ENCODE measurements around the gene MVP. TPM values are rescaled to one million over a fixed set of nuclear protein-coding genes. Genes with fewer than 3 reads are reported as not detected.

MVP gene
- polyA plus RNA-seq, 3 donors: 18.1 to 22.6 (median 20.0) TPM

Other genes starting within 250 kb of the MVP start
- 1 to 10 TPM; 2.2 to 2.6 (median 2.6) TPM for gene SPN, start 157.2 kb upstream of the MVP start, polyA plus RNA-seq (ENCODE audit: insufficient read length in 3 of 3)
- gene QPRT, start 141.3 kb upstream of the MVP start, polyA plus RNA-seq (ENCODE audit: insufficient read length in 3 of 3): 100 to 1,000 TPM; 115 to 144 (median 131) TPM
- gene C16orf54, start 74.5 kb upstream of the MVP start, polyA plus RNA-seq (ENCODE audit: insufficient read length in 3 of 3): under 1 TPM; 0.17 to 0.28 (median 0.26) TPM
- gene ZG16, start 42.2 kb upstream of the MVP start, polyA plus RNA-seq (ENCODE audit: insufficient read length in 3 of 3): under 1 TPM in 1 of 3 donors, not detected in 2; 0.06 TPM
- 10 to 100 TPM; 67.5 to 70.9 (median 68.8) TPM for gene KIF22, start 29.7 kb upstream of the MVP start, polyA plus RNA-seq (ENCODE audit: insufficient read length in 3 of 3)
- gene MAZ, start 13.9 kb upstream of the MVP start, polyA plus RNA-seq (ENCODE audit: insufficient read length in 3 of 3): 100 to 1,000 TPM; 273 to 320 (median 302) TPM
- 10 to 100 TPM in 1 of 3 donors, 1 to 10 TPM in 2; 6.5 to 12.4 (median 8.4) TPM for gene PRRT2, start 8.3 kb upstream of the MVP start, polyA plus RNA-seq (ENCODE audit: insufficient read length in 3 of 3)
- gene PAGR1, start 4.3 kb upstream of the MVP start, polyA plus RNA-seq (ENCODE audit: insufficient read length in 3 of 3): 10 to 100 TPM; 28.0 to 30.5 (median 29.7) TPM
- 100 to 1,000 TPM in 1 of 3 donors, 10 to 100 TPM in 2; 85.9 to 102 (median 89.9) TPM for gene CDIPT, start 42.8 kb downstream of the MVP start, polyA plus RNA-seq (ENCODE audit: insufficient read length in 3 of 3)
- 10 to 100 TPM in 1 of 3 donors, 1 to 10 TPM in 2; 9.0 to 10.8 (median 9.5) TPM for gene SEZ6L2, start 79.1 kb downstream of the MVP start, polyA plus RNA-seq (ENCODE audit: insufficient read length in 3 of 3)
- under 1 TPM; 0.52 to 0.87 (median 0.54) TPM for gene ASPHD1, start 80.0 kb downstream of the MVP start, polyA plus RNA-seq (ENCODE audit: insufficient read length in 3 of 3)
- 10 to 100 TPM; 13.8 to 15.7 (median 14.2) TPM for gene KCTD13, start 105.8 kb downstream of the MVP start, polyA plus RNA-seq (ENCODE audit: insufficient read length in 3 of 3)
- gene TMEM219, start 141.6 kb downstream of the MVP start, polyA plus RNA-seq (ENCODE audit: insufficient read length in 3 of 3): 100 to 1,000 TPM in 1 of 3 donors, 10 to 100 TPM in 2; 93.1 to 107 (median 96.3) TPM
- gene TAOK2, start 153.4 kb downstream of the MVP start, polyA plus RNA-seq (ENCODE audit: insufficient read length in 3 of 3): 10 to 100 TPM; 33.6 to 36.9 (median 36.4) TPM
- 10 to 100 TPM; 16.2 to 18.8 (median 18.0) TPM for gene HIRIP3, start 175.2 kb downstream of the MVP start, polyA plus RNA-seq (ENCODE audit: insufficient read length in 3 of 3)
- gene INO80E, start 175.8 kb downstream of the MVP start, polyA plus RNA-seq (ENCODE audit: insufficient read length in 3 of 3): 10 to 100 TPM; 34.5 to 37.9 (median 36.7) TPM
- 1 to 10 TPM; 1.6 to 2.3 (median 1.7) TPM for gene DOC2A, start 190.6 kb downstream of the MVP start, polyA plus RNA-seq (ENCODE audit: insufficient read length in 3 of 3)
- not detected for gene C16orf92, start 202.7 kb downstream of the MVP start, polyA plus RNA-seq (ENCODE audit: insufficient read length in 3 of 3)
- under 1 TPM; 0.60 to 0.93 (median 0.90) TPM for gene TLCD3B, start 210.8 kb downstream of the MVP start, polyA plus RNA-seq (ENCODE audit: insufficient read length in 3 of 3)
- gene ALDOA, start 245.3 kb downstream of the MVP start, polyA plus RNA-seq (ENCODE audit: insufficient read length in 3 of 3): 100 to 1,000 TPM; 451 to 496 (median 456) TPM

All from right renal cortex interstitium (tissue), 3 donors.